H1 (cell line): ENCODE results near the gene ZNF48. TPM values are rescaled to one million over a fixed set of nuclear protein-coding genes. Genes with fewer than 3 reads are reported as not detected.
A peak's percentile ranks its signal among the peaks of the same experiment; 100 is the strongest.

ENCODE experiments used
- BCL11A ChIP-seq, 2 experiments: IDR thresholded peaks; one replicate each; pipeline ENCODE4 v1.6.1; 2011; ENCODE audit warnings: low read depth in 2 of 2, low read length in 2 of 2, mild to moderate bottlenecking in 2 of 2
- CHD2 ChIP-seq: IDR thresholded peaks from 2 replicates; pipeline ENCODE4 v1.6.1; 2012; ENCODE audit warnings: low read length, improper control_type of control experiment
- CREB1 ChIP-seq: IDR thresholded peaks from 2 replicates; pipeline ENCODE4 v1.6.1; 2012; ENCODE audit warnings: inconsistent platforms
- EZH2 ChIP-seq: fragments of 200-600 bp; sonication (generic); IDR thresholded peaks from 2 replicates; pipeline ENCODE4 v1.7.1; 2012; ENCODE audit warnings: low read depth, mild to moderate bottlenecking, moderate library complexity, low read length, inconsistent platforms; ENCODE audit not compliant: severe bottlenecking
- GABPA ChIP-seq: IDR thresholded peaks from 2 replicates; pipeline ENCODE4 v1.6.1; 2011; ENCODE audit warnings: mild to moderate bottlenecking, low read length, moderate library complexity, borderline replicate concordance; ENCODE audit not compliant: insufficient read depth
- GTF2F1 ChIP-seq: IDR thresholded peaks from 2 replicates; pipeline ENCODE4 v1.6.1; 2012; ENCODE audit warnings: low read depth, low read length, improper control_type of control experiment, borderline replicate concordance
- JUND ChIP-seq: IDR thresholded peaks from 2 replicates; pipeline ENCODE4 v1.6.1; 2011; ENCODE audit warnings: mild to moderate bottlenecking, improper control_type of control experiment, low read length
- KDM5A ChIP-seq: fragments of 200-600 bp; IDR thresholded peaks from 2 replicates; pipeline ENCODE4 v1.7.1; 2012; ENCODE audit warnings: mild to moderate bottlenecking, low read length, inconsistent platforms, mixed read lengths
- MAX ChIP-seq: IDR thresholded peaks from 2 replicates; pipeline ENCODE4 v1.6.1; 2012; ENCODE audit warnings: inconsistent platforms
- NRF1 ChIP-seq: IDR thresholded peaks from 2 replicates; pipeline ENCODE4 v1.6.1; 2011; ENCODE audit warnings: mild to moderate bottlenecking, low read depth, low read length, improper control_type of control experiment
- PHF8 ChIP-seq: fragments of 200-600 bp; sonication (generic); conservative IDR thresholded peaks from 2 replicates; pipeline ENCODE4 v1.7.1; 2012; ENCODE audit warnings: low read depth, mild to moderate bottlenecking, inconsistent platforms, low read length, moderate library complexity
- SP4 ChIP-seq: IDR thresholded peaks from 2 replicates; pipeline ENCODE4 v1.6.1; 2012; ENCODE audit warnings: low read length, inconsistent platforms
- TBP ChIP-seq: IDR thresholded peaks from 2 replicates; pipeline ENCODE4 v1.6.1; 2011; ENCODE audit warnings: low read depth, low read length, improper control_type of control experiment
- TEAD4 ChIP-seq: IDR thresholded peaks from 2 replicates; pipeline ENCODE4 v1.6.1; 2012; ENCODE audit warnings: low read depth, low read length, inconsistent platforms, mixed read lengths
- USF2 ChIP-seq: IDR thresholded peaks from 2 replicates; pipeline ENCODE4 v1.6.1; 2011; ENCODE audit warnings: low read length, improper control_type of control experiment
- polyA plus RNA-seq, 7 experiments: library from polyadenylated mRNA; depleted of rRNA in 3 of 7; stranded (reverse) in 5 of 7; unstranded in 2 of 7; fragments of >200 nt in 5 of 7; fragments of 200-250 nt in 2 of 7; gene quantifications; 1 replicate in 5 of 7; 2 replicates in 1 of 7; 4 replicates in 1 of 7; pipeline versions ENCODE4 v1.2.1 to v1.2.3, GENCODE V29; 2011 to 2013; ENCODE audit warnings: missing spikeins in 2 of 7, mixed read lengths in 2 of 7
- total RNA-seq: library from RNA; stranded (reverse); fragmentation: NEBNext Ultra II Directional; extraction: Animal tissue kit (Norgen Biotek cat#: 25700); gene quantifications from 2 replicates; pipeline ENCODE4 v1.2.1, GENCODE V29; 2021

Gene ZNF48
- total and polyA plus RNA-seq, 2 of the 8 experiments (the other 6 are each of a cell fraction or from before 2014, with no cell fraction given): 30.4 to 41.2 TPM

GRCh38 chr16:30409125-30410060, 14.2 kb downstream of the ZNF48 start (continued):
- TF ChIP-seq GABPA (peak; percentile 55; the same call in 1 of the 2 replicates), USF2 (no peak), JUND (0 out of 2 replicates have a peak, but pooled peaks have one; percentile 27), CREB1 (no peak), BCL11A (IDR thresholded peaks at IDR 0.05; ENCODE audit: low read depth in 2 of 2, low read length in 2 of 2) (no peak), MAX (no peak), GTF2F1 (no peak), TEAD4 (0 out of 2 replicates have a peak, but pooled peaks have one; percentile 36), TBP (peak; percentile 30; the same call in 1 of the 2 replicates), NRF1 (no peak), SP4 (no peak), PHF8 (no peak), CHD2 (peak; percentile 34; the same call in 1 of the 2 replicates), EZH2 (no peak), KDM5A (no peak)
